Stimulated activated CD8-positive, alpha-beta memory T cell treated with anti-CD3 and anti-CD28 coated beads, Interleukin-15, amount 100 ng/mL, for 24 hours (primary cell): Measurements from ENCODE around the gene NGEF.
"Not testable (repeated sequence)": the region's sequence is repeated elsewhere in the genome, so short reads cannot be mapped to it uniquely, and the experiment has no call there.

Source experiments
- DNase-seq: peaks from one replicate; pipeline ENCODE4 v3.0.0-alpha.2; 2020; ENCODE audit warnings: low read depth

NGEF gene

GRCh38 chr2:233013027-233013461, at the start of gene NGEF:
Gene NGEF, minus strand, starts transcription at chr2:233013256. Its CDS starts 38,366 bp downstream, at chr2:232974890.
- no peak for DNase-seq

GRCh38 chr2:233062451-233062850, 49.4 kb upstream of the NGEF start:
- DNase-seq: no peak

- DNase-seq: no peak
Measured at GRCh38 chr2:233061591-233062450, 48.8 kb upstream of the NGEF start.

GRCh38 chr2:233060980-233061590, 48.0 kb upstream of the NGEF start:
- DNase-seq: no peak

GRCh38 chr2:233060501-233060979, 47.5 kb upstream of the NGEF start:
- DNase-seq: no peak

- DNase-seq: no peak
Measured at GRCh38 chr2:233059797-233060500, 46.9 kb upstream of the NGEF start, which contains the start of gene INPP5D. Gene INPP5D, plus strand, starts transcription at chr2:233060342. Its CDS starts 137 bp downstream, at chr2:233060479.

- DNase-seq: no peak
Measured at GRCh38 chr2:233059547-233059796, 46.4 kb upstream of the NGEF start.

GRCh38 chr2:233058717-233059546, 45.9 kb upstream of the NGEF start:
- DNase-seq: no peak

- no peak for DNase-seq
Measured at GRCh38 chr2:233056961-233057605, 44.0 kb upstream of the NGEF start.

GRCh38 chr2:233055362-233055761, 42.3 kb upstream of the NGEF start:
- DNase-seq: no peak

GRCh38 chr2:233053928-233054784, 41.1 kb upstream of the NGEF start:
- peak; percentile 65 for DNase-seq

GRCh38 chr2:233052517-233052916, 39.5 kb upstream of the NGEF start:
- DNase-seq: not testable (repeated sequence)

- no peak for DNase-seq
Measured at GRCh38 chr2:233051241-233052149, 38.4 kb upstream of the NGEF start.

GRCh38 chr2:233049194-233049761, 36.2 kb upstream of the NGEF start:
- DNase-seq: no peak

- no peak for DNase-seq
Measured at GRCh38 chr2:233048569-233049193, 35.6 kb upstream of the NGEF start.

GRCh38 chr2:233047667-233048066, 34.6 kb upstream of the NGEF start:
- no peak for DNase-seq

- no peak for DNase-seq
Measured at GRCh38 chr2:233047206-233047605, 34.1 kb upstream of the NGEF start.

- DNase-seq: no peak
Measured at GRCh38 chr2:233044974-233045605, 32.0 kb upstream of the NGEF start.
